ENCODE measurements around the gene PTCRA.

- TF ChIP-seq EZH2phosphoT487 (IDR thresholded peaks at IDR 0.05; ENCODE audit: borderline replicate concordance, low read length) = no peak
- TF ChIP-seq, protein P1, sequence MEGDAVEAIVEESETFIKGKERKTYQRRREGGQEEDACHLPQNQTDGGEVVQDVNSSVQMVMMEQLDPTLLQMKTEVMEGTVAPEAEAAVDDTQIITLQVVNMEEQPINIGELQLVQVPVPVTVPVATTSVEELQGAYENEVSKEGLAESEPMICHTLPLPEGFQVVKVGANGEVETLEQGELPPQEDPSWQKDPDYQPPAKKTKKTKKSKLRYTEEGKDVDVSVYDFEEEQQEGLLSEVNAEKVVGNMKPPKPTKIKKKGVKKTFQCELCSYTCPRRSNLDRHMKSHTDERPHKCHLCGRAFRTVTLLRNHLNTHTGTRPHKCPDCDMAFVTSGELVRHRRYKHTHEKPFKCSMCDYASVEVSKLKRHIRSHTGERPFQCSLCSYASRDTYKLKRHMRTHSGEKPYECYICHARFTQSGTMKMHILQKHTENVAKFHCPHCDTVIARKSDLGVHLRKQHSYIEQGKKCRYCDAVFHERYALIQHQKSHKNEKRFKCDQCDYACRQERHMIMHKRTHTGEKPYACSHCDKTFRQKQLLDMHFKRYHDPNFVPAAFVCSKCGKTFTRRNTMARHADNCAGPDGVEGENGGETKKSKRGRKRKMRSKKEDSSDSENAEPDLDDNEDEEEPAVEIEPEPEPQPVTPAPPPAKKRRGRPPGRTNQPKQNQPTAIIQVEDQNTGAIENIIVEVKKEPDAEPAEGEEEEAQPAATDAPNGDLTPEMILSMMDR (conservative IDR thresholded peaks at IDR 0.05; ENCODE audit: low read depth, low read length) = no peak
- TF ChIP-seq EZH2 (IDR thresholded peaks at IDR 0.05; ENCODE audit: low read length, unreplicated experiment) = no peak
Observed at GRCh38 chr6:42938428-42938796, 22.6 kb downstream of the PTCRA start.

All from PC-3 (cell line).